A673 (cell line): ENCODE measurements around the gene CRACR2B.

Experiments used
- EZH2 ChIP-seq: fragments of 200-600 bp; sonication (generic); IDR thresholded peaks from 2 replicates; pipeline ENCODE4 v1.6.1; 2017; ENCODE audit warnings: borderline replicate concordance, low read depth, mild to moderate bottlenecking, mixed read lengths, antibody characterized with exemption, low read length; ENCODE audit not compliant: poor library complexity, severe bottlenecking
- TF ChIP-seq, protein P1 (sequence below): fragments of 300-800, 200-600 bp; sonication (generic); conservative IDR thresholded peaks from 2 replicates; pipeline ENCODE4 v1.5.1; 2017; ENCODE audit warnings: low read depth, mild to moderate bottlenecking, antibody characterized with exemption, low read length, moderate library complexity, mixed read lengths

DNA sequence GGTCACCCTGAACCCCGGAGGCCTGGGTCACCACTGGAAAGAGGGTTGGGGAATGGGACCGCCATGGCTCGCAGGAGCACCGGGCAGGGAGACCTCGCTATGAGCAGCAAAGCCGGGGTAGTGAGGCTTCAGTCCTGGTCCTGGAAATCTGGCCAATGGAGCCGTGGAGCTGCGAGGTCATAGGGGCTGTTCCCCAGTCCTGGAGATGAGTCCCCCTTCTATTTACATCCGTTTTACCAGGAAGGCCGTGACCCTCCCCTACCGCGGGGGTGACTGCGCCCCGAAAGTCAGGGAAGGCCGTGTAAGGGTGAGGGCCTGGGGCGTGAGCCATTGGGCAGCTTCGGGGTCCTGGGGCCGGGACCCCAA, 23.1 kb upstream of the CRACR2B start:
- TF ChIP-seq, protein P1, sequence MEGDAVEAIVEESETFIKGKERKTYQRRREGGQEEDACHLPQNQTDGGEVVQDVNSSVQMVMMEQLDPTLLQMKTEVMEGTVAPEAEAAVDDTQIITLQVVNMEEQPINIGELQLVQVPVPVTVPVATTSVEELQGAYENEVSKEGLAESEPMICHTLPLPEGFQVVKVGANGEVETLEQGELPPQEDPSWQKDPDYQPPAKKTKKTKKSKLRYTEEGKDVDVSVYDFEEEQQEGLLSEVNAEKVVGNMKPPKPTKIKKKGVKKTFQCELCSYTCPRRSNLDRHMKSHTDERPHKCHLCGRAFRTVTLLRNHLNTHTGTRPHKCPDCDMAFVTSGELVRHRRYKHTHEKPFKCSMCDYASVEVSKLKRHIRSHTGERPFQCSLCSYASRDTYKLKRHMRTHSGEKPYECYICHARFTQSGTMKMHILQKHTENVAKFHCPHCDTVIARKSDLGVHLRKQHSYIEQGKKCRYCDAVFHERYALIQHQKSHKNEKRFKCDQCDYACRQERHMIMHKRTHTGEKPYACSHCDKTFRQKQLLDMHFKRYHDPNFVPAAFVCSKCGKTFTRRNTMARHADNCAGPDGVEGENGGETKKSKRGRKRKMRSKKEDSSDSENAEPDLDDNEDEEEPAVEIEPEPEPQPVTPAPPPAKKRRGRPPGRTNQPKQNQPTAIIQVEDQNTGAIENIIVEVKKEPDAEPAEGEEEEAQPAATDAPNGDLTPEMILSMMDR: no peak
- TF ChIP-seq EZH2: no peak
